ENCODE data around the gene NR2F2. TPM values are rescaled to one million over a fixed set of nuclear protein-coding genes. Genes with fewer than 3 reads are reported as not detected.

The NR2F2 gene
- total and polyA plus RNA-seq, 2 experiments from 2014 or later, result 0.16 TPM; not detected in 1

DNA sequence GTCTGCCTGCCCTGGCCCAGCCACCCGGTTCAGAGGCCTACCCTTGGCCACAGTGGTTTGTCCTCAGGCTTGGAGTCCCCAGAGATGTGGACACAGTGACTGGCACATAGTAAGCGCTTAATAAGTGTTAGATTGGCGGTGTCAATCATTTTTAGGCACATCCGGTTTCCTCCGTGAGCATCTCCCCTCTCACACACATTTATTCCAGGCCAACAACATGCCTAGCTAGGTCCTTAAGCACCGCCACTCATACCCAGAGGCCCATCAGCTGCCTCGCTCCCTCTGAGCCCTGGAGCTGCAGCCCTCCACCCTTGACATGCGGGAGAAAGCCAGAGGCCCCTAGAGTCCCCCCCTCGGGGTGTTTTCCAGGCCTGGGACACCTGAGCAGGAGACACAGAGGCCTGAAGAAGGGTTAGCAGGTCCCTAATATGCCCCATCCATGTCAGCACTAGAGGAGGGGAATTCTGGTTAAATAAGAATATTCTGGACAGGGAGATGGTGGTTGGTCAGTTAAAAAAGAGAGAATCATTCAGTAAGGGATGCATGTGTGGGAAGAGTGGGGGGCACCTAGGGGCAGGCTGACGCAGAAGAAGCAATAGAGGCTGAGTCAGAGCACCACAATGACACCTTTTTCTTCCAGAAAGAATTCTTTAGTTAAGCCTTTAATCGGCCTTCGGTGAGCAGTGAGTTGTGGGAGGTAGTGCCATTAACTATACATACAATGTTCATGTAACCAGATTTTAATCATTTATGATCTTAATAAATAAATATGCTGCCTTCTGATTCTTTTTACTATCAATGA, 22.3 kb downstream of the NR2F2 start:
- ATAC-seq (no peak), DNase-seq (ENCODE audit: low spot score) (peak; percentile 14)
- no peaks in the 10 kb centered on the region for H3K36me3 ChIP-seq (ENCODE audit: insufficient read depth)
- peaks cover 69% of the 10 kb centered on the region for H4K20me1 ChIP-seq (replicated peaks; ENCODE audit: insufficient read depth)
- H3K27me3 ChIP-seq (ENCODE audit: insufficient read depth), result peaks cover 100% of the 10 kb centered on the region
- peak overlapping the region; percentile 71; the same call in 1 of the 2 replicates for H3K4me2 ChIP-seq
- H2AFZ ChIP-seq, result no peak overlapping the region
- Mint-ChIP-seq H3K27me3 (ENCODE audit: insufficient read depth, low read depth, poor library complexity) (peaks cover 63% of the 10 kb centered on the region), H3K9me3 (peaks cover 6% of the 10 kb centered on the region), H3K27ac (no peak overlapping the region), H3K4me1 (peaks cover 51% of the 10 kb centered on the region), H3K4me3 (peak overlapping the region; percentile 64; the same call in 1 of the 3 replicates), H3K36me3 (ENCODE audit: low read depth) (no peaks in the 10 kb centered on the region)
- no peaks in the 10 kb centered on the region for H3K9me2 ChIP-seq (ENCODE audit: insufficient read depth)
- TF ChIP-seq, protein P1, sequence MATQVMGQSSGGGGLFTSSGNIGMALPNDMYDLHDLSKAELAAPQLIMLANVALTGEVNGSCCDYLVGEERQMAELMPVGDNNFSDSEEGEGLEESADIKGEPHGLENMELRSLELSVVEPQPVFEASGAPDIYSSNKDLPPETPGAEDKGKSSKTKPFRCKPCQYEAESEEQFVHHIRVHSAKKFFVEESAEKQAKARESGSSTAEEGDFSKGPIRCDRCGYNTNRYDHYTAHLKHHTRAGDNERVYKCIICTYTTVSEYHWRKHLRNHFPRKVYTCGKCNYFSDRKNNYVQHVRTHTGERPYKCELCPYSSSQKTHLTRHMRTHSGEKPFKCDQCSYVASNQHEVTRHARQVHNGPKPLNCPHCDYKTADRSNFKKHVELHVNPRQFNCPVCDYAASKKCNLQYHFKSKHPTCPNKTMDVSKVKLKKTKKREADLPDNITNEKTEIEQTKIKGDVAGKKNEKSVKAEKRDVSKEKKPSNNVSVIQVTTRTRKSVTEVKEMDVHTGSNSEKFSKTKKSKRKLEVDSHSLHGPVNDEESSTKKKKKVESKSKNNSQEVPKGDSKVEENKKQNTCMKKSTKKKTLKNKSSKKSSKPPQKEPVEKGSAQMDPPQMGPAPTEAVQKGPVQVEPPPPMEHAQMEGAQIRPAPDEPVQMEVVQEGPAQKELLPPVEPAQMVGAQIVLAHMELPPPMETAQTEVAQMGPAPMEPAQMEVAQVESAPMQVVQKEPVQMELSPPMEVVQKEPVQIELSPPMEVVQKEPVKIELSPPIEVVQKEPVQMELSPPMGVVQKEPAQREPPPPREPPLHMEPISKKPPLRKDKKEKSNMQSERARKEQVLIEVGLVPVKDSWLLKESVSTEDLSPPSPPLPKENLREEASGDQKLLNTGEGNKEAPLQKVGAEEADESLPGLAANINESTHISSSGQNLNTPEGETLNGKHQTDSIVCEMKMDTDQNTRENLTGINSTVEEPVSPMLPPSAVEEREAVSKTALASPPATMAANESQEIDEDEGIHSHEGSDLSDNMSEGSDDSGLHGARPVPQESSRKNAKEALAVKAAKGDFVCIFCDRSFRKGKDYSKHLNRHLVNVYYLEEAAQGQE (IDR thresholded peaks at IDR 0.05; ENCODE audit: unreplicated experiment), result no peak
- TF ChIP-seq EZH2 (IDR thresholded peaks at IDR 0.05; ENCODE audit: low read depth, unreplicated experiment) (peak; percentile 50), EZH2phosphoT487 (IDR thresholded peaks at IDR 0.05; ENCODE audit: unreplicated experiment) (peak; percentile 55), STAT1 (IDR thresholded peaks at IDR 0.05; ENCODE audit: unreplicated experiment) (no peak), JUNB (IDR thresholded peaks at IDR 0.05; ENCODE audit: unreplicated experiment) (no peak)
- TF ChIP-seq, protein P2, sequence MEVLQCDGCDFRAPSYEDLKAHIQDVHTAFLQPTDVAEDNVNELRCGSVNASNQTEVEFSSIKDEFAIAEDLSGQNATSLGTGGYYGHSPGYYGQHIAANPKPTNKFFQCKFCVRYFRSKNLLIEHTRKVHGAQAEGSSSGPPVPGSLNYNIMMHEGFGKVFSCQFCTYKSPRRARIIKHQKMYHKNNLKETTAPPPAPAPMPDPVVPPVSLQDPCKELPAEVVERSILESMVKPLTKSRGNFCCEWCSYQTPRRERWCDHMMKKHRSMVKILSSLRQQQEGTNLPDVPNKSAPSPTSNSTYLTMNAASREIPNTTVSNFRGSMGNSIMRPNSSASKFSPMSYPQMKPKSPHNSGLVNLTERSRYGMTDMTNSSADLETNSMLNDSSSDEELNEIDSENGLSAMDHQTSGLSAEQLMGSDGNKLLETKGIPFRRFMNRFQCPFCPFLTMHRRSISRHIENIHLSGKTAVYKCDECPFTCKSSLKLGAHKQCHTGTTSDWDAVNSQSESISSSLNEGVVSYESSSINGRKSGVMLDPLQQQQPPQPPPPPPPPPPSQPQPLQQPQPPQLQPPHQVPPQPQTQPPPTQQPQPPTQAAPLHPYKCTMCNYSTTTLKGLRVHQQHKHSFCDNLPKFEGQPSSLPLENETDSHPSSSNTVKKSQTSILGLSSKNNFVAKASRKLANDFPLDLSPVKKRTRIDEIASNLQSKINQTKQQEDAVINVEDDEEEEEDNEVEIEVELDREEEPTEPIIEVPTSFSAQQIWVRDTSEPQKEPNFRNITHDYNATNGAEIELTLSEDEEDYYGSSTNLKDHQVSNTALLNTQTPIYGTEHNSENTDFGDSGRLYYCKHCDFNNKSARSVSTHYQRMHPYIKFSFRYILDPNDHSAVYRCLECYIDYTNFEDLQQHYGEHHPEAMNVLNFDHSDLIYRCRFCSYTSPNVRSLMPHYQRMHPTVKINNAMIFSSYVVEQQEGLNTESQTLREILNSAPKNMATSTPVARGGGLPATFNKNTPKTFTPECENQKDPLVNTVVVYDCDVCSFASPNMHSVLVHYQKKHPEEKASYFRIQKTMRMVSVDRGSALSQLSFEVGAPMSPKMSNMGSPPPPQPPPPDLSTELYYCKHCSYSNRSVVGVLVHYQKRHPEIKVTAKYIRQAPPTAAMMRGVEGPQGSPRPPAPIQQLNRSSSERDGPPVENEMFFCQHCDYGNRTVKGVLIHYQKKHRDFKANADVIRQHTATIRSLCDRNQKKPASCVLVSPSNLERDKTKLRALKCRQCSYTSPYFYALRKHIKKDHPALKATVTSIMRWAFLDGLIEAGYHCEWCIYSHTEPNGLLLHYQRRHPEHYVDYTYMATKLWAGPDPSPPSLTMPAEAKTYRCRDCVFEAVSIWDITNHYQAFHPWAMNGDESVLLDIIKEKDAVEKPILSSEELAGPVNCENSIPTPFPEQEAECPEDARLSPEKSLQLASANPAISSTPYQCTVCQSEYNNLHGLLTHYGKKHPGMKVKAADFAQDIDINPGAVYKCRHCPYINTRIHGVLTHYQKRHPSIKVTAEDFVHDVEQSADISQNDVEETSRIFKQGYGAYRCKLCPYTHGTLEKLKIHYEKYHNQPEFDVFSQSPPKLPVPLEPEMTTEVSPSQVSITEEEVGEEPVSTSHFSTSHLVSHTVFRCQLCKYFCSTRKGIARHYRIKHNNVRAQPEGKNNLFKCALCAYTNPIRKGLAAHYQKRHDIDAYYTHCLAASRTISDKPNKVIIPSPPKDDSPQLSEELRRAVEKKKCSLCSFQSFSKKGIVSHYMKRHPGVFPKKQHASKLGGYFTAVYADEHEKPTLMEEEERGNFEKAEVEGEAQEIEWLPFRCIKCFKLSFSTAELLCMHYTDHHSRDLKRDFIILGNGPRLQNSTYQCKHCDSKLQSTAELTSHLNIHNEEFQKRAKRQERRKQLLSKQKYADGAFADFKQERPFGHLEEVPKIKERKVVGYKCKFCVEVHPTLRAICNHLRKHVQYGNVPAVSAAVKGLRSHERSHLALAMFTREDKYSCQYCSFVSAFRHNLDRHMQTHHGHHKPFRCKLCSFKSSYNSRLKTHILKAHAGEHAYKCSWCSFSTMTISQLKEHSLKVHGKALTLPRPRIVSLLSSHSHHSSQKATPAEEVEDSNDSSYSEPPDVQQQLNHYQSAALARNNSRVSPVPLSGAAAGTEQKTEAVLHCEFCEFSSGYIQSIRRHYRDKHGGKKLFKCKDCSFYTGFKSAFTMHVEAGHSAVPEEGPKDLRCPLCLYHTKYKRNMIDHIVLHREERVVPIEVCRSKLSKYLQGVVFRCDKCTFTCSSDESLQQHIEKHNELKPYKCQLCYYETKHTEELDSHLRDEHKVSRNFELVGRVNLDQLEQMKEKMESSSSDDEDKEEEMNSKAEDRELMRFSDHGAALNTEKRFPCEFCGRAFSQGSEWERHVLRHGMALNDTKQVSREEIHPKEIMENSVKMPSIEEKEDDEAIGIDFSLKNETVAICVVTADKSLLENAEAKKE (CRISPR knock-in tag; IDR thresholded peaks at IDR 0.05), result no peak
- H3K4me1 ChIP-seq (ENCODE audit: insufficient read depth), result peaks cover 69% of the 10 kb centered on the region
- no peaks in the 10 kb centered on the region for H3K79me2 ChIP-seq (replicated peaks; ENCODE audit: insufficient read depth)
- H3K27ac ChIP-seq (ENCODE audit: low read depth), result no peak overlapping the region
- peaks cover 35% of the 10 kb centered on the region; the same call in 1 of the 2 replicates for H3F3A ChIP-seq (replicated peaks; ENCODE audit: low read depth)
- peak overlapping the region; percentile 41; the same call in 1 of the 2 replicates for H3K4me3 ChIP-seq
